CD4-positive, alpha-beta T cell treated with Interferon alpha-2 for 1 hour (primary cell): Measurements from ENCODE around the gene PIAS1.
"Not testable (repeated sequence)": the region's sequence is repeated elsewhere in the genome, so short reads cannot be mapped to it uniquely, and the experiment has no call there.

Experiments
- DNase-seq, 2 donors: peaks; one replicate each; pipeline ENCODE4 v3.0.0-alpha.2; 2020 to 2022

Gene PIAS1

GRCh38 chr15:68222432-68222743, 168.3 kb downstream of the PIAS1 start:
- DNase-seq: not testable (repeated sequence)

GRCh38 chr15:68223171-68223570, 169.1 kb downstream of the PIAS1 start:
- DNase-seq: no peak

GRCh38 chr15:68224108-68224507, 170.0 kb downstream of the PIAS1 start:
- no peak for DNase-seq

GRCh38 chr15:68224546-68225250, 170.6 kb downstream of the PIAS1 start:
- no peak for DNase-seq

GRCh38 chr15:68225442-68225841, 171.3 kb downstream of the PIAS1 start:
- not testable (repeated sequence) for DNase-seq

- DNase-seq: no peak
Measured at GRCh38 chr15:68227643-68228142, 173.6 kb downstream of the PIAS1 start.

GRCh38 chr15:68228143-68228970, 174.2 kb downstream of the PIAS1 start:
- DNase-seq: no peak

- peak in 1 of 2 donors; percentile 17 for DNase-seq
Measured at GRCh38 chr15:68228971-68229385, 174.9 kb downstream of the PIAS1 start.

GRCh38 chr15:68229386-68230156, 175.5 kb downstream of the PIAS1 start, which contains the start of gene CLN6:
Gene CLN6, minus strand, starts transcription at chr15:68229728. Its CDS starts 144 bp downstream, at chr15:68229584.
- DNase-seq: peak; percentile 78 to 81

- no peak for DNase-seq
Measured at GRCh38 chr15:68230157-68231100, 176.3 kb downstream of the PIAS1 start.

GRCh38 chr15:68231102-68231818, 177.1 kb downstream of the PIAS1 start:
- no peak for DNase-seq

- DNase-seq: no peak
Measured at GRCh38 chr15:68232449-68232848, 178.3 kb downstream of the PIAS1 start.

- DNase-seq: no peak
Measured at GRCh38 chr15:68232937-68233336, 178.8 kb downstream of the PIAS1 start.

GRCh38 chr15:68234060-68234459, 179.9 kb downstream of the PIAS1 start:
- no peak for DNase-seq

- DNase-seq: not testable (repeated sequence)
Measured at GRCh38 chr15:68234520-68234919, 180.4 kb downstream of the PIAS1 start.

- DNase-seq: no peak
Measured at GRCh38 chr15:68235022-68235421, 180.9 kb downstream of the PIAS1 start.

GRCh38 chr15:68239025-68239424, 184.9 kb downstream of the PIAS1 start:
- DNase-seq: no peak

GRCh38 chr15:68241088-68241935, 187.2 kb downstream of the PIAS1 start:
- DNase-seq: no peak
